HuH-7.5 (cell line): ENCODE data around the gene TBC1D5.

ENCODE experiments used
- DNase-seq: peaks from one replicate; pipeline ENCODE4 v3.0.0; 2011; ENCODE audit warnings: low spot score

Gene TBC1D5

GRCh38 chr3:17158941-17159682 lies 583.3 kb downstream of the TBC1D5 start:
- no peak for DNase-seq

DNA sequence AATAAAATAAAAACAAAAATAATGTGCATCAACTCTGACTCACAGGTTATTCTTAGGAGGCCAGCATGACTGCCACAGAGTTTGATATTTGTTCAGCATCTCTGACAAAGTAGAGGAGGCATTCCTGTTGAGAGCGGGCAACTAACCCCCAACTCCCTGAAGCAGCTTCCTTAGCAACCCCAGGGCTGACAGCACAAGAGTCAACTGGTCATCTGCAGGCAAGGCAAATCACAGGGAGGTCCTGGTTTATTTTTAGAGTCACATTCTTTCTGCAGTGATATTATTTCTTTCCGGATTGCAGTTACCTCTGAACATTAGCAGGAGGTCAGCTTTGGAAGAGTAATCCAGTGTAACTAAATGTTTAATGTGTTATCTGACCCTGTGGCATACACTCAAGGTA lies 584.7 kb downstream of the TBC1D5 start:
- DNase-seq = no peak

GRCh38 chr3:17156864-17157263 lies 585.6 kb downstream of the TBC1D5 start:
- DNase-seq = no peak

- no peak for DNase-seq
Measured at GRCh38 chr3:17155951-17156350, 586.5 kb downstream of the TBC1D5 start.

GRCh38 chr3:17154941-17155340 lies 587.5 kb downstream of the TBC1D5 start:
- DNase-seq = no peak

DNA sequence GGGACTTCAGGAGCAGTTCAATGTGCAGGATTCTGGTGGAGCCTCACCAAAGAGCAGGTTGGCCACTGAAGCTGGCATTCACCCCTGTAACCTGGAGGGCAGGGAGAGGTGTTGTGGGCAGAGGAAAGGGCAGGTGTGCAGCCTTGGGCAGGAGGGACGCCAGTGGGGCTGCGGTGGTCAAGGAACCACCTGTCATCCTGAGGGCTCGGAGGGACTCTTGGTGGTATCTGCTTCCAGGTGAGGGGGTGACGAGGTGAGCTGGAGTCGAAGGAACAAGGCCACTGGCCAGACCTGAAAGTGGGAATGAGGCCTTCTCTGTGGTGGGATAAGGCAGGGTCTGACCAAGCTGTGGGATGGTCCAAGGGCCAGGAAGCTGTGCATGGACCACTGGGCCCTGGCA lies 588.2 kb downstream of the TBC1D5 start:
- DNase-seq = no peak

DNA sequence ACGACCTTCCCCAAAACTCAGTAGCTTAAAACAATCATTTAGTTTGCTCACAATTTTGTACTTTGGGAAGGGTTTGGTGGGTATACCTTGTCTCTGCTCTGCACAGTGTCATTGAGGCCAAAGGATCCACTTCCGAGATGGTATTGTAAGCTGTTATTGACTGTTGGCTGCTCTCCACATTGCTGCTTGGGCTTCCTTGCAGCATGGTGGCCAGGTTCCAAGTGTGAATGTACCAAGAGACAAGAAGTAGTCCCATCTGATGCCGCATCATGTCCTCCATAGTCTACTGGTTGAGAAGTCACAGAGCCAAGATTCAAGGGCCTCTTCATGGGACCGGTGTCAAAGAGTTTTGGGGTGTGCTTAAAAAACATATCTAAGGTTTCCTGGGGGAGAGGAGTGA lies 589.2 kb downstream of the TBC1D5 start:
- DNase-seq = no peak

- no peak for DNase-seq
Measured at GRCh38 chr3:17151598-17152373, 590.6 kb downstream of the TBC1D5 start.

- DNase-seq = no peak
Measured at GRCh38 chr3:17149076-17149475, 593.4 kb downstream of the TBC1D5 start.

DNA sequence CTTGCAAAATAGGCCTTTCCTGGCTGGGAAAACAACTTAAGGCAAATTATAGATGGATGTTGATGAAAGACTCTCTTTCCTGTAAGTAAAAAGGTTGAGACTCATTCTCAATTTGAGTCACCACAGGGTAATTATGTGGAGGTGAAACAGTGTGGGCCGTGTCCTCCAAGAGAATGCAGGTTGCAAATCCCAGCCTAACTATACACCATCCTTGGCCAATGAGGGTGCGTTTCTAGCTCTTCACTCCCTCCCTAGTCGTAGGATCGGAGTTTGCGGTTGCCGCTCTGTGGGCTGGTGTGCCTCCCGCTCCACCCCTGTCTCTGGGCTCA lies 597.8 kb downstream of the TBC1D5 start:
- DNase-seq = no peak

- no peak for DNase-seq
Measured at GRCh38 chr3:17143893-17144664, 598.4 kb downstream of the TBC1D5 start.

GRCh38 chr3:17142516-17142915 lies 599.9 kb downstream of the TBC1D5 start:
- no peak for DNase-seq

- DNase-seq = no peak
Measured at GRCh38 chr3:17141699-17142098, 600.7 kb downstream of the TBC1D5 start.

DNA sequence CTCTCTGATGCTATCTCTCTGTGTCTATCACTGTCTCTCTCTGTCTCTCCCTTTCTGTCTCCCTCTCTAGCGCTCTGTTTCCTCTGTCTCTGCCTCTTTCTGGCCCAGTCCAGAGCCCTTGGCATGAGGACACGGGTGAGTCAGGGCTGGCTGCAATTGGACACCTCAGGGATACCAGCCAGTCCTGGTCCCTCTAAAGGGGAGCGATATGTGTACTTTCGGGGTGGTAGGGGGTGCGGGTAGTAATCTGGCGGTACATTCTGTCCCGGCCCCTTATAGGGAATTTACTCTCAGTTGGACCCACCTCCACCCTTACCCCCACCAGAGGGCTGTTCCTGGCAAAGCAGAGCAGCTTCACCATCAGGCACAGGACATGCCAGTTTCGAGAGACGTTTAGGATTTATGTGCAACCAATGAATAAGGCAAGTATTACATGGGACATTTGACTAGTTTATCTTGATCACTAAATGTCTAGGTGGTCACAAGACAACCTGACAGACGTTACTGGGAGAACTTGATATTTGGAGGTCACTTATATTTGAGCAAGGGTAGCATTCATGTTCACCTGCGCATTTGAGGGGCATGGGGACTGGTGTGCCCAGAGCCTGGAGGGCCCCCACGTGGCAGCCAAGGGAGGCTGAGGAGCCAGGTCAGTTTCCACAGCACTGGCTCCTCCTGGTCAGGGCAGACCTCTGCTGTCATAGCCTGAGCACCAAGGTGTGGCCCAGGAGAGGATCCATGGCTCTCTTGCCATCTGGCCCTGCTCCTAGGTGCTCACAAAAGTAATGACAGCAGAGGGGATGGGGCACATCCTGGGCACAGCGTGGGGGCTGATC lies 601.5 kb downstream of the TBC1D5 start:
- DNase-seq = no peak

GRCh38 chr3:17138246-17139039 lies 604.0 kb downstream of the TBC1D5 start:
- no peak for DNase-seq

- no peak for DNase-seq
Measured at GRCh38 chr3:17137321-17137826, 605.1 kb downstream of the TBC1D5 start.

- no peak for DNase-seq
Measured at GRCh38 chr3:17136136-17136721, 606.2 kb downstream of the TBC1D5 start.

DNA sequence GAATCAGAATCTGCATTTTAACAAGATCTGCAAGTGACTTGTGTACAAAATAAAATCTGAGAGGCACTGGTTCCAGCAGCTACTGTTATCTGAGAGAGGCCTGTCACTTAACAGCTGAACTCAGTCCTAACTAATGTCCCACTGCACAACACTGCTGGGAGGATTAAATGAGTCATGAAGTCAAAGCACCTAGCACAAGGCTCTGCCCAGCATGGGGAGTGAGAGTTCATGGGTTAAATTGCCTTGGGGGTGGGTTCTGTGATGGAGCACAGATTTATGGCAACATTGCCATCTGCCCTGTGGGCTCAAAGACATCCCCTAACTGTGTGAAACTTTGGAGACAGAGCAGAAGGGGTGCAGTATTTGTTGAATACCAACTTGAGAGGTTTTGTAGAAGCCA lies 606.7 kb downstream of the TBC1D5 start:
- DNase-seq = no peak

DNA sequence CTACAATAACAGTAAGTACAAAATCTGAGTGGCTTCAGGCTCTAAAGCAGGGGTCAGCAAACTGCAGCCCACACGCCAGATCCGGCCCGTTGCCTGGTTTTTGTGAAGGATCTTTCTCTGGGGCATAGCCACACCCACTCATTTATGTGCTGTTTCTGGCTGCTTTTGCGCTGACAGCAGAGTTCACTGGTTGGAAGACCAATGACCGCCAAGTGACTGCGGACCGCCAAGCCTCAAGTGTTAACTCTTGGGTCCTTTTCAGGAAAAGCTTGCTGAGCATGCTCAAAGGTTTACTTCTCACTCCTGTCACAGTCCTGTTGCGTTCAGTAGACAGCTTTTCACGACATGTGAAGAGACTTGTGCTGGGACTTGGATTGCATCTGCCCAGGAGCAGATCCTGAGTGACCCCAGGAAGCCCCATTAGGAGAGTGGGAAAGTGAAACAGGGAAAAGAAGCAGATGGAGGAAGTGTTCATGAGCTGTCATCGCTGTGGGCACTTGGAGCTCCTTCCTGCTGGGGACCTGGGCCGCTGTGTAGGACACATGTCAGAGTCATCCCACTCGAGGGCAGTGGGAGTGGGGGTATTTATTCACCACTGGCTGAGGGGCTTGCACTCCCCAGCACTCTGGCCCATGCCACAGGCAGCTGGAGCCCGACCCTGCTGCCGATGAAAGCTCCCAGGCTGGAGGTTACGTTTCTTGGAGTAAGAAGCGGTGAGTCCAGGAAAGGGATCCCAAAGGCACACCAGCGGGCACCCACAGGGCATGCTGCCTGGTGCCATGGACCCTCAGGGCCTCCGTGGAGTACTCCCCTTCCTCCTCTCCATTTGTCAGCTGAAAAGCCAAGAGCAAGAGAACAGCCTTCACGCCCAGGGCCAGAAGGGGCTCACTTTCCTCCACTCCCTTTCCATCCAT lies 608.5 kb downstream of the TBC1D5 start:
- no peak for DNase-seq
